GM12878 (cell line): ENCODE results near the gene CSNK1G1. TPM values are rescaled to one million over a fixed set of nuclear protein-coding genes. Genes with fewer than 3 reads are reported as not detected.
"Not testable (repeated sequence)": the region's sequence is repeated elsewhere in the genome, so short reads cannot be mapped to it uniquely, and the experiment has no call there.

Experiments
- ATAC-seq: fragments of 200-7000 bp; cut with Tn5 transposase; 3 replicates; pipeline ENCODE4 v1.9.1; 2020; ENCODE audit warnings: mild to moderate bottlenecking, moderate library complexity
- BruUV-seq: library from RNA; stranded (reverse); fragments of 400-500 nt; replicated peaks from 2 replicates; lab custom pipeline; 2021; lab: Mats Ljungman, UMichigan
- CTCF ChIA-PET: fragments of 300-600 bp; sonication (Branson Sonifier 250); formaldehyde crosslinking; extraction: SDS; loops from one replicate; lab custom pipeline; 2021; ENCODE audit warnings: inconsistent platforms; lab: Yijun Ruan, JAX
- POLR2A ChIA-PET: fragments of 350-600 bp; formaldehyde crosslinking; extraction: SDS; loops from one replicate; lab custom pipeline; 2021; ENCODE audit warnings: inconsistent platforms; lab: Charles Lee
- RAD21 ChIA-PET: fragments of 300-600 bp; sonication (Branson Sonifier 250); formaldehyde crosslinking; loops from one replicate; lab custom pipeline; 2023; ENCODE audit warnings: antibody characterized with exemption; ENCODE audit not compliant: unreplicated experiment; lab: Charles Lee
- SMC1A ChIA-PET: fragments of 300-600 bp; sonication (Branson Sonifier 250); formaldehyde crosslinking; loops from one replicate; lab custom pipeline; 2023; ENCODE audit not compliant: unreplicated experiment, uncharacterized antibody; lab: Charles Lee
- DNase-seq: peaks from one replicate; pipeline ENCODE4 v3.0.0-alpha.2; 2011; ENCODE audit warnings: low read depth, low spot score
- FAIRE-seq: peaks from 3 replicates; lab custom pipeline; 2011; peaks lifted over from hg19 to GRCh38; lab: Jason Lieb, UNC
- H2AFZ ChIP-seq: 2 replicates; pipeline ENCODE4 v1.6.0; 2011; ENCODE audit warnings: low read depth, low read length, control low read depth; ENCODE audit not compliant: control insufficient read depth
- H3K27ac ChIP-seq: 2 replicates; pipeline ENCODE4 v1.5.1; 2011; ENCODE audit warnings: control low read depth; ENCODE audit not compliant: control insufficient read depth, insufficient read depth
- H3K27me3 ChIP-seq, 2 experiments: replicated peaks in 1 of 2; 2 replicates each; pipeline versions ENCODE4 v1.6.0 to v1.6.1; 2011; ENCODE audit warnings: low read length in 1 of 2; ENCODE audit not compliant: control insufficient read depth in 2 of 2, insufficient read depth in 2 of 2
- H3K36me3 ChIP-seq, 2 experiments: 2 replicates each; pipeline ENCODE4 v1.5.1; 2011; ENCODE audit warnings: low read length in 1 of 2; ENCODE audit not compliant: control insufficient read depth in 2 of 2, insufficient read depth in 2 of 2
- H3K4me1 ChIP-seq: 2 replicates; pipeline ENCODE4 v1.6.1; 2011; ENCODE audit warnings: mild to moderate bottlenecking, low read length, moderate library complexity, mixed read lengths; ENCODE audit not compliant: control insufficient read depth, insufficient read depth
- H3K4me2 ChIP-seq: 2 replicates; pipeline ENCODE4 v1.6.0; 2011; ENCODE audit warnings: control low read depth; ENCODE audit not compliant: control insufficient read depth, insufficient read depth
- H3K4me3 ChIP-seq: fragments of 200-600 bp; sonication (generic); 2 replicates; pipeline ENCODE4 v1.5.1; 2016
- H3K79me2 ChIP-seq: 2 replicates; pipeline ENCODE4 v1.6.0; 2011; ENCODE audit warnings: low read length; ENCODE audit not compliant: control insufficient read depth, insufficient read depth
- H3K9ac ChIP-seq: 2 replicates; pipeline ENCODE4 v1.8.0; 2011; ENCODE audit warnings: low read length, control low read depth, mixed read lengths; ENCODE audit not compliant: control insufficient read depth, insufficient read depth
- H3K9me3 ChIP-seq: replicated peaks from 3 replicates; pipeline ENCODE4 v1.5.1; 2011; ENCODE audit warnings: mild to moderate bottlenecking, low read length; ENCODE audit not compliant: control insufficient read depth, insufficient read depth
- H4K20me1 ChIP-seq: 2 replicates; pipeline ENCODE4 v1.6.0; 2011; ENCODE audit not compliant: control insufficient read depth, insufficient read depth
- CREM ChIP-seq: IDR thresholded peaks from 2 replicates; pipeline ENCODE4 v1.6.1; 2014; ENCODE audit warnings: antibody characterized with exemption, low read depth
- SMARCA5 ChIP-seq: fragments of 450-650 bp; IDR thresholded peaks from 2 replicates; pipeline ENCODE4 v1.6.1; 2017; ENCODE audit warnings: mild to moderate bottlenecking
- TCF3 ChIP-seq: IDR thresholded peaks from 2 replicates; pipeline ENCODE4 v1.6.1; 2012; ENCODE audit warnings: low read depth, mild to moderate bottlenecking, low read length, borderline replicate concordance; ENCODE audit not compliant: insufficient read depth
- ZNF207 ChIP-seq: fragments of 450-650 bp; IDR thresholded peaks from 2 replicates; pipeline ENCODE4 v1.6.1; 2014; ENCODE audit warnings: antibody characterized with exemption, mild to moderate bottlenecking, borderline replicate concordance
- WGBS: methylation state at CpG from one replicate; pipeline ENCODE4 v1.1.6; 2016; ENCODE audit warnings: low lambda C conversion rate; ENCODE audit not compliant: insufficient replicate concordance, insufficient coverage; ENCODE audit errors: missing lambda C conversion rate; 5-methylcytosine and 5-hydroxymethylcytosine counted together
- in situ Hi-C: fragments of 300-500 bp; cut with MboI; formaldehyde crosslinking; loops from 9 replicates; pipeline ENCODE4 v1.14.3; 2018; ENCODE audit warnings: mixed read lengths
- intact Hi-C: fragments of 100-400 bp; cut with micrococcal nuclease; formaldehyde crosslinking; loops from one replicate; pipeline ENCODE4 v1.14.2; 2022; ENCODE audit not compliant: unreplicated experiment
- polyA plus RNA-seq, 11 experiments: library from polyadenylated mRNA; depleted of rRNA in 4 of 11; unstranded in 6 of 11; stranded (reverse) in 5 of 11; fragments of >200 nt; fragmentation: Nextera tagmentation in 4 of 11; fragmentation: Illumina TruSeq in 1 of 11; extraction: Ambion mirVana in 4 of 11; extraction: Trizol in 1 of 11; gene quantifications; 1 replicate in 1 of 11; 2 replicates in 10 of 11; pipeline versions ENCODE4 v1.2.1 to v1.2.3, GENCODE V29; 2011 to 2016; ENCODE audit warnings: inconsistent platforms in 2 of 11, missing spikeins in 2 of 11, low read depth in 1 of 11
- total RNA-seq, 4 experiments: library from RNA; depleted of rRNA in 3 of 4; stranded (reverse); fragments of >200 nt in 3 of 4; fragmentation: Illumina TruSeq in 1 of 4; extraction: Trizol in 1 of 4; gene quantifications; 2 replicates each; pipeline versions ENCODE4 v1.2.1 to v1.2.3, GENCODE V29; 2013 to 2021
- TF ChIP-seq, protein P1 (sequence below): IDR thresholded peaks from 2 replicates; pipeline ENCODE4 v1.6.1; 2011; ENCODE audit warnings: borderline replicate concordance, low read depth, mild to moderate bottlenecking, moderate library complexity, low read length; ENCODE audit not compliant: insufficient read depth, poor library complexity, severe bottlenecking
- TF ChIP-seq, protein P2 (sequence below): fragments of 450-650 bp; IDR thresholded peaks from 2 replicates; pipeline ENCODE4 v1.6.1; 2017; ENCODE audit warnings: mild to moderate bottlenecking, moderate library complexity

CSNK1G1 gene
- total and polyA plus RNA-seq, 10 of the 15 experiments (the other 5 are each of a cell fraction or from before 2014, with no cell fraction given) = 6.1 to 23.4 (median 15.3) TPM

DNA sequence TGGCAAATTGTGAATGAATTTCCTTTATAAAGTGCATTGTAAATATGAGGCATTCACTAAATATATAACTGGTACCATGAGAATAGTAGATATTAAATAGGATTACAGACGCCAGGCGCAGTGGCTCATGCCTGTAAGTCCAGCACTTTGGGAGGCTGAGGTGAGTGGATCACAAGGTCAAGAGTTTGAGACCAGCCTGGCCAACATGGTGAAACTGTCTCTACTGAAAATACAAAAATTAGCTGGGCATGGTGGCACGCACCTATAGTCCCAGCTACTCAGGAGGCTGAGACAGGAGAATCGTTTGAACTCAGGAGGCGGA is 138.6 kb downstream of the CSNK1G1 start:
- H3K79me2 ChIP-seq, DNase-seq, H3K36me3 ChIP-seq, H4K20me1 ChIP-seq, H3K4me1 ChIP-seq, H3K4me2 ChIP-seq, FAIRE-seq, ATAC-seq, POLR2A ChIA-PET, H3K27ac ChIP-seq, H3K9me3 ChIP-seq, H3K4me3 ChIP-seq, H3K27me3 ChIP-seq, H3K9ac ChIP-seq, BruUV-seq, H2AFZ ChIP-seq: not testable (repeated sequence)
- in situ Hi-C loops = loop anchor here (25.0 kb wide), 1 partner anchor 445 kb away; no protein-coding TSS in a partner anchor
- intact Hi-C loops = loop anchor here (10.0 kb wide), 1 partner anchor 167 kb away; the partner anchor contains the start of genes PCLAF and TRIP4
- RAD21 ChIA-PET = interaction anchor here (1.5 kb wide), 1 partner anchor 170 kb away, joined by 3 read pairs; no protein-coding TSS in a partner anchor
- SMC1A ChIA-PET = interaction anchor here (1.1 to 1.5 kb wide), 3 partner anchors 7 to 207 kb away, joined by 3 read pairs; no protein-coding TSS in a partner anchor
- WGBS = 98% methylated on average over 5 of the region's 5 CpGs
- CTCF ChIA-PET = interaction anchor here (0.8 to 2.7 kb wide), 3 partner anchors 7 to 177 kb away, joined by 3 to 10 read pairs (median 4); no protein-coding TSS in a partner anchor

DNA sequence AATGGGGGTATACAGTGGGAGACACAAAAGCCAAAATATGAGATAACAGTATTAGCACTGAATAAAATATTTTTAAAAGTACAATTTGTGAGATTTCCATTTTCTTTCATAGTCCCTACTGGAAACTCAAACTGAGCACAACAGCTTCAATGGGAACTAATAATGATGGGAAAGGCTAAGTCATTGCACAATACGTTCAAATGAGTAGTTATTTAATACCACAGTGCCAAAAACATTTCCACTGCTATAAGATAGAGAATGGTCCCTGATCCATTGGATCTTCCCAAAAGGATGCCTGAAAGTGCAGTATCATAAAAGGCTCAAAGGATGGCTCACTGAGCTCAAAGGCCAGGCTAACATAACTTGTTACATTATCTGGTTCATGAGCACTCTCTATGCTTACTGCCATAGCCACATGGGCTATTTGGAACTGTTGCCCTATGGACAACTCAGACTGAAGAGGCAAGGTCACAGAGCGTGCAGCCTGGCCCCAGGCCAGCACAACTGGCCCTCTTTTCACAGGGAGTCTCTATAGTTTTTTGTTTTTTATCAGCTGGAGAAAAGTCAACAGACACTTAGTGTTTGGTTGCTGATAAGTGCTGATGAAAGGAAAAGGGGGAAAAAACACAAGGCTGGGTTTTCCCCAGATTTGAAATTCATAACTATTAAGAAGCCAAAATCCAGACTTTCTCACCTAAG is 139.1 kb downstream of the CSNK1G1 start:
- SMC1A ChIA-PET = interaction anchor here (0.9 to 1.4 kb wide), 4 partner anchors 18 to 208 kb away, joined by 3 to 4 read pairs (median 4); no protein-coding TSS in a partner anchor
- no peak for FAIRE-seq

More for the DNA sequence above, 139.1 kb downstream of the CSNK1G1 start:
- RAD21 ChIA-PET = interaction anchor here (1.1 to 1.5 kb wide), 2 partner anchors 132 to 170 kb away, joined by 3 read pairs; no protein-coding TSS in a partner anchor
- DNase-seq = no peak
- TF ChIP-seq, protein P1, sequence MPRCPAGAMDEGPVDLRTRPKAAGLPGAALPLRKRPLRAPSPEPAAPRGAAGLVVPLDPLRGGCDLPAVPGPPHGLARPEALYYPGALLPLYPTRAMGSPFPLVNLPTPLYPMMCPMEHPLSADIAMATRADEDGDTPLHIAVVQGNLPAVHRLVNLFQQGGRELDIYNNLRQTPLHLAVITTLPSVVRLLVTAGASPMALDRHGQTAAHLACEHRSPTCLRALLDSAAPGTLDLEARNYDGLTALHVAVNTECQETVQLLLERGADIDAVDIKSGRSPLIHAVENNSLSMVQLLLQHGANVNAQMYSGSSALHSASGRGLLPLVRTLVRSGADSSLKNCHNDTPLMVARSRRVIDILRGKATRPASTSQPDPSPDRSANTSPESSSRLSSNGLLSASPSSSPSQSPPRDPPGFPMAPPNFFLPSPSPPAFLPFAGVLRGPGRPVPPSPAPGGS = no peak
- TF ChIP-seq ZNF207 (no peak), CREM (no peak), SMARCA5 (no peak), TCF3 (no peak)
- TF ChIP-seq, protein P2, sequence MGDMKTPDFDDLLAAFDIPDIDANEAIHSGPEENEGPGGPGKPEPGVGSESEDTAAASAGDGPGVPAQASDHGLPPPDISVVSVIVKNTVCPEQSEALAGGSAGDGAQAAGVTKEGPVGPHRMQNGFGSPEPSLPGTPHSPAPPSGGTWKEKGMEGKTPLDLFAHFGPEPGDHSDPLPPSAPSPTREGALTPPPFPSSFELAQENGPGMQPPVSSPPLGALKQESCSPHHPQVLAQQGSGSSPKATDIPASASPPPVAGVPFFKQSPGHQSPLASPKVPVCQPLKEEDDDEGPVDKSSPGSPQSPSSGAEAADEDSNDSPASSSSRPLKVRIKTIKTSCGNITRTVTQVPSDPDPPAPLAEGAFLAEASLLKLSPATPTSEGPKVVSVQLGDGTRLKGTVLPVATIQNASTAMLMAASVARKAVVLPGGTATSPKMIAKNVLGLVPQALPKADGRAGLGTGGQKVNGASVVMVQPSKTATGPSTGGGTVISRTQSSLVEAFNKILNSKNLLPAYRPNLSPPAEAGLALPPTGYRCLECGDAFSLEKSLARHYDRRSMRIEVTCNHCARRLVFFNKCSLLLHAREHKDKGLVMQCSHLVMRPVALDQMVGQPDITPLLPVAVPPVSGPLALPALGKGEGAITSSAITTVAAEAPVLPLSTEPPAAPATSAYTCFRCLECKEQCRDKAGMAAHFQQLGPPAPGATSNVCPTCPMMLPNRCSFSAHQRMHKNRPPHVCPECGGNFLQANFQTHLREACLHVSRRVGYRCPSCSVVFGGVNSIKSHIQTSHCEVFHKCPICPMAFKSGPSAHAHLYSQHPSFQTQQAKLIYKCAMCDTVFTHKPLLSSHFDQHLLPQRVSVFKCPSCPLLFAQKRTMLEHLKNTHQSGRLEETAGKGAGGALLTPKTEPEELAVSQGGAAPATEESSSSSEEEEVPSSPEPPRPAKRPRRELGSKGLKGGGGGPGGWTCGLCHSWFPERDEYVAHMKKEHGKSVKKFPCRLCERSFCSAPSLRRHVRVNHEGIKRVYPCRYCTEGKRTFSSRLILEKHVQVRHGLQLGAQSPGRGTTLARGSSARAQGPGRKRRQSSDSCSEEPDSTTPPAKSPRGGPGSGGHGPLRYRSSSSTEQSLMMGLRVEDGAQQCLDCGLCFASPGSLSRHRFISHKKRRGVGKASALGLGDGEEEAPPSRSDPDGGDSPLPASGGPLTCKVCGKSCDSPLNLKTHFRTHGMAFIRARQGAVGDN = no peak
- TF ChIP-seq, all 136 proteins: peak for 0
- ChIA-PET CTCF (interaction anchor here (0.8 to 2.7 kb wide), 2 partner anchors 16 to 178 kb away, joined by 3 to 10 read pairs; no protein-coding TSS in a partner anchor), POLR2A (no interaction called here)
- H3K36me3 ChIP-seq = peaks cover 2 to 9% of the 10 kb centered on the region in 2 experiments; a peak in 2 of 4 replicates
- H3K27ac ChIP-seq = no peak overlapping the region
- no peak for ATAC-seq
- no peak overlapping the region for H3K4me2 ChIP-seq
- H3K4me1 ChIP-seq = no peaks in the 10 kb centered on the region
- no peak overlapping the region for H2AFZ ChIP-seq
- no peaks in the 10 kb centered on the region; the same call in 1 of the 2 replicates for H3K79me2 ChIP-seq
- H3K9me3 ChIP-seq = no peaks in the 10 kb centered on the region
- no peaks in the 10 kb centered on the region for H4K20me1 ChIP-seq
- in situ Hi-C loops = loop anchor here (25.0 kb wide), 1 partner anchor 445 kb away; no protein-coding TSS in a partner anchor
- H3K4me3 ChIP-seq = no peak overlapping the region
- WGBS = 100% methylated on average over 2 of the region's 2 CpGs
- H3K27me3 ChIP-seq = no peaks in the 10 kb centered on the region
- no TSS peak for BruUV-seq
- H3K9ac ChIP-seq = no peak overlapping the region
- intact Hi-C loops = loop anchor here (10.0 kb wide), 1 partner anchor 168 kb away; the partner anchor contains the start of genes PCLAF and TRIP4
